ENCODE data around the gene ELP4. TPM values are rescaled to one million over a fixed set of nuclear protein-coding genes. Genes with fewer than 3 reads are reported as not detected.

Gene ELP4
- total RNA-seq, 1 donor from 2014 or later, result 147 TPM

DNA sequence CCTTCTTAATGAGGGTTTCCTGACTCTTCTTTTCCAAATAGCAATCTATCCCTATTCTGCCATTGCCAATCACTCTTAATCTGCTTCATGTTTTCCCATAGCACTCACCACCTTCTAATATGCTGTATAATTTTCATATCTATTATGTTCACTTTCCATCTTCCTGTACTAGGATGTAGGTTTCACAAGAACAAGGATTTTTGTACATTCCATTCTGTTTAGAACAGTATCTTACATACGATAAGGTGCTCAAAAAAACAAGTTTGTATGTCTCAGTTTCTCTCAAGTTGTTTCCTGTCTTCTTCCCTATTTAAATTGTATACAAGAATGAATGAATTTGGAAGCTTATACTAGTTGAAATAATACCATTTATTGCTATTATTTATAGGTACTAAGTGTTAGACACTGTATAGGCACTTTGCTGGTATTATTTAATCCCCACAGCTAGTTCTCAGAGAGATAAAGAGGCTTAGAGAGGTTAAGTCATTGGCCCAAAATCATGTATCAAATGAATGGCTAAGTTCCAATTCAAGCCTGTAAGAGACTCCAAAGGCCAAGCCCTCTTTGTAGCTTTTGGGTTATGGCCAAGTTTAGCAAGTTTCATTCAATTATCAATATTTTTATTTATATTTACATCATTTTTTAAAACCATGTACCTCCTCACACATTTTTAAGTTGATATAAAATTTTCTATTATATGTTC, 166.9 kb downstream of the ELP4 start:
- peaks cover 8% of the 10 kb centered on the region for H3K4me1 Mint-ChIP-seq
- DNase-seq (ENCODE audit: low spot score), result no peak
- H3K4me3 Mint-ChIP-seq, result no peak overlapping the region
- H3K36me3 Mint-ChIP-seq, result peaks cover 27% of the 10 kb centered on the region
- peaks cover 2% of the 10 kb centered on the region for H3K9me3 Mint-ChIP-seq
- Histone ChIP-seq H3K4me1 (no peaks in the 10 kb centered on the region), H2AFZ (replicated peaks) (no peak overlapping the region), H3F3A (ENCODE audit: low read depth) (no peaks in the 10 kb centered on the region), H3K27ac (no peak overlapping the region), H4K20me1 (ENCODE audit: low read depth) (no peaks in the 10 kb centered on the region), H3K79me2 (ENCODE audit: low read depth) (no peaks in the 10 kb centered on the region), H3K36me3 (peaks cover 5% of the 10 kb centered on the region), H3K4me2 (no peak overlapping the region), H3K9ac (no peak overlapping the region), H3K9me3 (ENCODE audit: low read depth) (no peaks in the 10 kb centered on the region), H3K27me3 (no peaks in the 10 kb centered on the region), H3K4me3 (no peak overlapping the region)
- H3K27me3 Mint-ChIP-seq (ENCODE audit: insufficient read depth, low read depth), result no peaks in the 10 kb centered on the region
- H3K27ac Mint-ChIP-seq, result no peak overlapping the region
- TF ChIP-seq EZH2phosphoT487 (IDR thresholded peaks at IDR 0.05) (no peak), EZH2 (IDR thresholded peaks at IDR 0.05) (no peak)
- TF ChIP-seq, protein P1, sequence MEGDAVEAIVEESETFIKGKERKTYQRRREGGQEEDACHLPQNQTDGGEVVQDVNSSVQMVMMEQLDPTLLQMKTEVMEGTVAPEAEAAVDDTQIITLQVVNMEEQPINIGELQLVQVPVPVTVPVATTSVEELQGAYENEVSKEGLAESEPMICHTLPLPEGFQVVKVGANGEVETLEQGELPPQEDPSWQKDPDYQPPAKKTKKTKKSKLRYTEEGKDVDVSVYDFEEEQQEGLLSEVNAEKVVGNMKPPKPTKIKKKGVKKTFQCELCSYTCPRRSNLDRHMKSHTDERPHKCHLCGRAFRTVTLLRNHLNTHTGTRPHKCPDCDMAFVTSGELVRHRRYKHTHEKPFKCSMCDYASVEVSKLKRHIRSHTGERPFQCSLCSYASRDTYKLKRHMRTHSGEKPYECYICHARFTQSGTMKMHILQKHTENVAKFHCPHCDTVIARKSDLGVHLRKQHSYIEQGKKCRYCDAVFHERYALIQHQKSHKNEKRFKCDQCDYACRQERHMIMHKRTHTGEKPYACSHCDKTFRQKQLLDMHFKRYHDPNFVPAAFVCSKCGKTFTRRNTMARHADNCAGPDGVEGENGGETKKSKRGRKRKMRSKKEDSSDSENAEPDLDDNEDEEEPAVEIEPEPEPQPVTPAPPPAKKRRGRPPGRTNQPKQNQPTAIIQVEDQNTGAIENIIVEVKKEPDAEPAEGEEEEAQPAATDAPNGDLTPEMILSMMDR (IDR thresholded peaks at IDR 0.05), result no peak

- Mint-ChIP-seq H3K4me1 (no peaks in the 10 kb centered on the region), H3K27me3 (ENCODE audit: insufficient read depth, low read depth) (no peaks in the 10 kb centered on the region), H3K4me3 (no peak overlapping the region), H3K36me3 (peaks cover 27% of the 10 kb centered on the region), H3K9me3 (peaks cover 2% of the 10 kb centered on the region), H3K27ac (no peak overlapping the region)
- H3F3A ChIP-seq (ENCODE audit: low read depth), result no peaks in the 10 kb centered on the region
- no peaks in the 10 kb centered on the region for H3K9me3 ChIP-seq (ENCODE audit: low read depth)
- H3K4me1 ChIP-seq, result no peaks in the 10 kb centered on the region
- no peak overlapping the region for H3K4me3 ChIP-seq
- no peaks in the 10 kb centered on the region for H3K27me3 ChIP-seq
- no peak overlapping the region for H2AFZ ChIP-seq (replicated peaks)
- no peak overlapping the region for H3K4me2 ChIP-seq
- H3K36me3 ChIP-seq, result peaks cover 5% of the 10 kb centered on the region
- H4K20me1 ChIP-seq (ENCODE audit: low read depth), result no peaks in the 10 kb centered on the region
- no peak for DNase-seq (ENCODE audit: low spot score)
- no peak overlapping the region for H3K9ac ChIP-seq
- no peak overlapping the region for H3K27ac ChIP-seq
- TF ChIP-seq, protein P1 (IDR thresholded peaks at IDR 0.05), result no peak
- TF ChIP-seq EZH2phosphoT487 (IDR thresholded peaks at IDR 0.05) (no peak), EZH2 (IDR thresholded peaks at IDR 0.05) (no peak)
- no peaks in the 10 kb centered on the region for H3K79me2 ChIP-seq (ENCODE audit: low read depth)
Measured at GRCh38 chr11:31680770-31681169, 171.2 kb downstream of the ELP4 start.

DNA sequence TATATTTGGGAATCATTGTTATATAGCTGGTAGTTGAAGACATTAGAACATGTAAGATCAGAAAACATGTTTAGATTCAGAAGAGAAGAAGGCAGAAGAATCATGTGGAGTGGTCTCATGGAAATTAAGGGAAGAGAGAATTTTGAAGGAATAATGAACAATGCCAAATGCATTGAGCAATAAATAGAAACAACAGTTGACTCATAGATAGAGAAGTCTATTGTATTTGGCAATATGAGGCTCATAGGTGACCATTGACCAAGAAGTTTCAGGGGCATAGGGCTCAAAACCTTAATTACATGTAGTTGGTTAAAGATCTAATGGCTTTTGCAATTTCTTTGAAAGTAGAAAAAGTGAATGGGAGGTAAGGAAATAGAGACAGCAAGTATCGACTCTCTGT, 177.7 kb downstream of the ELP4 start:
- no peak for DNase-seq (ENCODE audit: low spot score)
- Histone ChIP-seq H3K9ac (no peak overlapping the region), H3K4me1 (no peaks in the 10 kb centered on the region), H3K4me3 (no peak overlapping the region), H3K27me3 (no peaks in the 10 kb centered on the region), H3F3A (ENCODE audit: low read depth) (no peaks in the 10 kb centered on the region), H3K36me3 (no peaks in the 10 kb centered on the region), H3K4me2 (no peak overlapping the region), H3K9me3 (ENCODE audit: low read depth) (no peaks in the 10 kb centered on the region), H3K27ac (no peak overlapping the region), H4K20me1 (ENCODE audit: low read depth) (no peaks in the 10 kb centered on the region), H2AFZ (replicated peaks) (no peak overlapping the region), H3K79me2 (ENCODE audit: low read depth) (peaks cover 3% of the 10 kb centered on the region)
- Mint-ChIP-seq H3K27ac (no peak overlapping the region), H3K9me3 (no peaks in the 10 kb centered on the region), H3K27me3 (ENCODE audit: insufficient read depth, low read depth) (no peaks in the 10 kb centered on the region), H3K4me1 (no peaks in the 10 kb centered on the region), H3K36me3 (peaks cover 2% of the 10 kb centered on the region), H3K4me3 (no peak overlapping the region)
- TF ChIP-seq, protein P1 (IDR thresholded peaks at IDR 0.05), result no peak
- no peak for TF ChIP-seq EZH2 (IDR thresholded peaks at IDR 0.05)
- TF ChIP-seq EZH2phosphoT487 (IDR thresholded peaks at IDR 0.05), result no peak

Data from neural progenitor cell (in vitro differentiated cells).